Thyroid gland (tissue), 4 donors: ENCODE data around the gene SUPT3H.

Experiments used
- CTCF ChIP-seq, 6 experiments: fragments of 200-600 bp in 3 of 6; fragments of 450-650 bp in 3 of 6; sonication (generic) in 3 of 6; IDR thresholded peaks; one replicate each; pipeline ENCODE4 v1.5.1; 2016 to 2019; ENCODE audit warnings: antibody characterized with exemption in 6 of 6, mild to moderate bottlenecking in 2 of 6, inconsistent platforms in 1 of 6, moderate library complexity in 1 of 6
- POLR2A ChIP-seq, 2 donors: fragments of 450-650 bp; IDR thresholded peaks; one replicate each; pipeline ENCODE4 v1.6.1; 2017; ENCODE audit warnings: antibody characterized with exemption in 2 of 2, mild to moderate bottlenecking in 2 of 2, moderate library complexity in 1 of 2

- TF ChIP-seq POLR2A (IDR thresholded peaks at IDR 0.05) (no peak), CTCF (IDR thresholded peaks at IDR 0.05) (no peak)
Observed at GRCh38 chr6:44854712-44855443, 522.9 kb downstream of the SUPT3H start.
